ENCODE results near the gene ASS1.

The ASS1 gene

DNA sequence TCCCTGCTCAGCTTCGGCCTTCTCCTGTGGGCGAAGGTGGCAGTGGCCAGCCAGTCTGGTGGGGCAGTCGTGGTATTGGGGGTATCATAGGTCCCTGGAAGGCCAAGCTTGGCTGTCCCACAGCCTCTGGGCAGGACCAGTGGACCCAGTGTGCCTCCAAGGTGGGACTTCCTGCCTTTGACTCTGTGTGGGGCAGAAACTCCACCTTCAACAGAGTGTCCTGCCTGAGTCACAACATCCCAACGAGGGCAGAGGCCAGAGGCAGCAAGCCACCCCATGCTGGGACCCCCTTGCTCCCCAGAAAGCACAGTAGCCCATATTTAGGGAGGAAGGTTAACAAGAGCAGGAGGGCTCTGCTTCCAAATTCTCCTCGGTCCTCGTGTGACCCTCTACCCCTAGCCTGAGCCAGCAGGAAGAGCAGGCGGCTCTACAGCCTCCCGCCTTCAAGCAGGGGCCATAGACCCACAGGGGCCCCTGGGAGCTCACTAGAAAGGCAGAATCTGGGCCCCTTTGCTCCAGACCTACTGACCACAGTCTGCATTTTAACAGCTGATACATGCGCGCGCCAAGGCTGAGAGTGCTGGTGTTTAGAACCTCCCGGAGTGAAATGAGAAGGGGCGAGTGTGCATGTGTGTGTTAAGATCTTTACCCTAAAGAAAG lies 83.0 kb downstream of the ASS1 start:
- no peak overlapping the region; the same call in 1 of the 2 replicates for H3K27ac ChIP-seq
- TF ChIP-seq ZFX (IDR thresholded peaks at IDR 0.05): no peak
- TF ChIP-seq, protein P1, sequence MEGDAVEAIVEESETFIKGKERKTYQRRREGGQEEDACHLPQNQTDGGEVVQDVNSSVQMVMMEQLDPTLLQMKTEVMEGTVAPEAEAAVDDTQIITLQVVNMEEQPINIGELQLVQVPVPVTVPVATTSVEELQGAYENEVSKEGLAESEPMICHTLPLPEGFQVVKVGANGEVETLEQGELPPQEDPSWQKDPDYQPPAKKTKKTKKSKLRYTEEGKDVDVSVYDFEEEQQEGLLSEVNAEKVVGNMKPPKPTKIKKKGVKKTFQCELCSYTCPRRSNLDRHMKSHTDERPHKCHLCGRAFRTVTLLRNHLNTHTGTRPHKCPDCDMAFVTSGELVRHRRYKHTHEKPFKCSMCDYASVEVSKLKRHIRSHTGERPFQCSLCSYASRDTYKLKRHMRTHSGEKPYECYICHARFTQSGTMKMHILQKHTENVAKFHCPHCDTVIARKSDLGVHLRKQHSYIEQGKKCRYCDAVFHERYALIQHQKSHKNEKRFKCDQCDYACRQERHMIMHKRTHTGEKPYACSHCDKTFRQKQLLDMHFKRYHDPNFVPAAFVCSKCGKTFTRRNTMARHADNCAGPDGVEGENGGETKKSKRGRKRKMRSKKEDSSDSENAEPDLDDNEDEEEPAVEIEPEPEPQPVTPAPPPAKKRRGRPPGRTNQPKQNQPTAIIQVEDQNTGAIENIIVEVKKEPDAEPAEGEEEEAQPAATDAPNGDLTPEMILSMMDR (conservative IDR thresholded peaks at IDR 0.05): no peak

- no peak for TF ChIP-seq ZFX (IDR thresholded peaks at IDR 0.05)
- TF ChIP-seq, protein P1 (conservative IDR thresholded peaks at IDR 0.05): no peak
- H3K27ac ChIP-seq: peak overlapping the region; percentile 3; the same call in 1 of the 2 replicates
Measured at GRCh38 chr9:130528674-130529073, 83.9 kb downstream of the ASS1 start.

DNA sequence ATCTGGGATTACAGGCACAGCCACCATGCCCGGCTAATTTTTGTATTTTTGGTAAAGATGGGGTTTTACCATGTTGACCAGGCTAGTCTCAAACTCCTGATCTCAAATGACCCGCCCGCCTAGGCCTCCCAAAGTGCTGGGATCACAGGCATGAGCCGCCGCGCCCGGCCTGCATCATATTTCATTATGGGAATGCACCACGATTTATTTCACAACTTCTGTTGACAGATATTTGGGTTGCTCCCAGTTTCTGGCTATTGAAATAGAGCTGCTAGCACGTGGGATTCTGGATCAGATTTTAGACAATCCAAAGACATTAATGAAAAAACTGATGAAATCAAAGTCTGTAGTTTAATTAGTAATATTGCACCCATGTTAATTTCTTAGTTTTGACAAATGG lies 86.2 kb downstream of the ASS1 start:
- TF ChIP-seq, protein P1 (conservative IDR thresholded peaks at IDR 0.05): no peak
- TF ChIP-seq ZFX (IDR thresholded peaks at IDR 0.05): no peak
- no peak overlapping the region for H3K27ac ChIP-seq

GRCh38 chr9:130531670-130532069 lies 86.9 kb downstream of the ASS1 start:
- no peak overlapping the region for H3K27ac ChIP-seq
- TF ChIP-seq, protein P1 (conservative IDR thresholded peaks at IDR 0.05): no peak
- TF ChIP-seq ZFX (IDR thresholded peaks at IDR 0.05): no peak

DNA sequence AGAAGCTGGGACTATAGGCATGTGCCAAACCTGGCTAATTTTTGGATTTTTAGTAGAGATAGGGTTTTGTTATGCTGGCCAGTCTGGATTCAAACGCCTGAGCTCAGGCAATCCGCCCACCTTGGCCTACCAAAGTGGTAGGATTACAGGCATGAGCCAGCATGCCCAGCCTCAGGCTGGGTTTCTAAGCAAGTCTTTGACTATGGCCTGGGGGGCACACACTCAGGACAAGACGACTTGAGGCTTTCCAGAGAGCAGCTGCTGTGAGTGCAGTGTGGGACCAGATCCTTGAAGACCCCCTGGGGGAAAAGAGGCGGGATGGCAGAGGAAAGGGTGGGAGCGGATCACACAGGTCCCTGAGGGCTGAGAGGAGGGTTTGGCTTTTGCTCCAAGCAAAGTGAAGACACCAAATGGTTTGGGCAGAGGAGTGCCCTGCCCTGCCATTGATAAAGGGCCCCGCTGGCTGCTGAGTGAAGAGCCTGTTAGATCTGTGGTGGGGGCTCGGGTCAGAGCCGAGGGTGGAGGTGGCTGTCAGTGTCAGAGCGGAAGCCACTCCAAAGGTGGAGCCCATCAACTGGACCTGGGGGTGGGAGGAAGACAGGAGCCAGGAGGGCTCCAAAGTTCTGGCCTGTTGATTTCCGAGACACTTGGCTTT lies 87.8 kb downstream of the ASS1 start:
- no peak overlapping the region for H3K27ac ChIP-seq
- TF ChIP-seq ZFX (IDR thresholded peaks at IDR 0.05): no peak
- TF ChIP-seq, protein P1 (conservative IDR thresholded peaks at IDR 0.05): no peak

DNA sequence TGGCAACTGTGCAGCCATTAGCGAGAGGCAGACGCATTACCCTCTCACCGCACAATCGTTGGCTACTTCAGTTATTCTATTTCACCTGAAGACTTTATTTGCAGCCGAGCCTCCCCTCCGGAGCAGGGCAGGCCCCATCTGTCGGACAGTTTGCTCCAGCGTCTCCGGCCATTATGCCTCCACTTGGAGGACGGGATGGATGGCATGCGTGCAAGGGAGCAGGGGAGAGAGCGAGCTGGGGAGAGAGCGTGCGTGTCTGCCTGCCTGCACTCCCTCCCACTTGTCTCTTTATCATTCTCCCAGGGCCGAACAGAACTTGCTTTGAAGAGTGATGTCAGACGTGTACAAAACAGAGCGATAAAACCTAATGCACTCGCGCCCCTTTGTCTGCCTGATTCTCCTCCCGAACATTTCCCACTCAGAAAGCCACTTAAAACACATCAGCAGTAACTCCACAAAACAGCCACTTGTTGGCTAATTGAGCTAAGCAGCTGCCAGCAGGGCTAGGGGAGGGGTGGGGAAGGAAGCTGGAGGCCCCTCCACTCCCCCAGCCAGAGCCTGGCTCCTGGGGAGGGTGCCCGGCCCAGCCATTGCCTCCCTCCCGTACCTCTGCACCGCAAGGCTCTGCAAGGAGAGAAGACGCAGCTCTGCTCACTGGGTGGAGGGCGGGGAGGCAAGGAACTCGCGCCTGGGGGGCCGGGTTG lies 91.2 kb downstream of the ASS1 start:
- TF ChIP-seq ZFX (IDR thresholded peaks at IDR 0.05): no peak
- TF ChIP-seq, protein P1 (conservative IDR thresholded peaks at IDR 0.05): no peak
- no peak overlapping the region for H3K27ac ChIP-seq

DNA sequence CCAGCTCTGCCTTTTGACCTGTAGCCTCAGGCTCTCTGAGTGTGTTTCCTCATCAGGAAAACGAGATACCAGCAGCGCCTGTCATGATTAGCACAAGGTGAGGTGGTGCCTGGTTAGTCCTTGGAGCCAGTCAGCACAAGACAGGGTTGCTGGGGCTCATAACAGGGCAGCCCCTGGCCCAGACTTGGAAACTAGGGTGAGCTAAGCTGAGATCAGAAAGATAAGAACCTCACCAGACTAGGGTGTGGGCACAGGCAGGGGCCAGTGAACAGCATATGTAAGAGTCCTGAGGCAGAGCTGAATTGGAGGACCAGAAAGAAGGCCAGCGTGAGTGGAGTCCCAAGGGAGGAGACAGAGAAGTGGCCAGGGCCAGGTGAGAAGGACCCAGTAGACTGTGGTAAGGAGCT lies 91.9 kb downstream of the ASS1 start:
- no peak overlapping the region for H3K27ac ChIP-seq
- no peak for TF ChIP-seq ZFX (IDR thresholded peaks at IDR 0.05)
- TF ChIP-seq, protein P1 (conservative IDR thresholded peaks at IDR 0.05): no peak

All from C4-2B (cell line).